Activated naive CD4-positive, alpha-beta T cell treated with anti-CD3 and anti-CD28 coated beads, Interleukin-2, amount 10 ng/mL, durations not matched to agents 7 days and 5 days (primary cell): ENCODE measurements around the gene ABLIM1.
"Not testable (repeated sequence)": the region's sequence is repeated elsewhere in the genome, so short reads cannot be mapped to it uniquely, and the experiment has no call there.

ENCODE experiments used
- CTCF ChIA-PET: fragments of 350-600 bp; sonication (Branson Sonifier 250); formaldehyde crosslinking; loops from one replicate; lab custom pipeline; 2021; ENCODE audit warnings: antibody characterized with exemption; lab: Charles Lee
- DNase-seq: peaks from one replicate; pipeline ENCODE4 v3.0.0-alpha.2; 2020
- H3K27ac Mint-ChIP-seq: one replicate; pipeline ENCODE4 v1.8.0; 2021; ENCODE audit warnings: mild to moderate bottlenecking, moderate library complexity, mixed read lengths
- H3K27me3 Mint-ChIP-seq: one replicate; pipeline ENCODE4 v1.8.0; 2021; ENCODE audit warnings: mild to moderate bottlenecking, mixed read lengths
- H3K36me3 Mint-ChIP-seq: one replicate; pipeline ENCODE4 v1.8.0; 2021; ENCODE audit warnings: mixed read lengths
- H3K4me1 Mint-ChIP-seq: one replicate; pipeline ENCODE4 v1.8.0; 2021; ENCODE audit warnings: mixed read lengths
- H3K4me3 Mint-ChIP-seq: one replicate; pipeline ENCODE4 v1.8.0; 2021; ENCODE audit warnings: mild to moderate bottlenecking, moderate library complexity, mixed read lengths
- H3K9me3 Mint-ChIP-seq: one replicate; pipeline ENCODE4 v1.8.0; 2021; ENCODE audit warnings: mixed read lengths

ABLIM1 gene

GRCh38 chr10:114658175-114658574 lies at the start of gene ABLIM1:
Gene ABLIM1, minus strand, starts transcription at chr10:114658275. Its CDS starts 75 bp downstream, at chr10:114658200.
- Mint-ChIP-seq H3K4me1 (peaks cover 17% of the 10 kb centered on the region), H3K36me3 (no peaks in the 10 kb centered on the region), H3K4me3 (no peak within 1 kb of the TSS), H3K9me3 (no peaks in the 10 kb centered on the region), H3K27me3 (peaks cover 23% of the 10 kb centered on the region), H3K27ac (no peak within 1 kb of the TSS)
- CTCF ChIA-PET, result no interaction called here
- no peak for DNase-seq

GRCh38 chr10:114706458-114707055 lies 48.5 kb upstream of the ABLIM1 start:
- CTCF ChIA-PET, result interaction anchor here (1.1 kb wide), 1 partner anchor 80 kb away, joined by 3 read pairs; no protein-coding TSS in a partner anchor

GRCh38 chr10:114704679-114705078 lies 46.6 kb upstream of the ABLIM1 start:
- Mint-ChIP-seq H3K4me3 (no peak overlapping the region), H3K4me1 (no peaks in the 10 kb centered on the region), H3K27me3 (peaks cover 15% of the 10 kb centered on the region), H3K9me3 (no peaks in the 10 kb centered on the region), H3K27ac (no peak overlapping the region), H3K36me3 (no peaks in the 10 kb centered on the region)
- no peak for DNase-seq
- CTCF ChIA-PET, result interaction anchor here (1.1 to 3.4 kb wide), 6 partner anchors 35 to 233 kb away, joined by 4 to 21 read pairs (median 4); no protein-coding TSS in a partner anchor

More at GRCh38 chr10:114706458-114707055, 48.5 kb upstream of the ABLIM1 start:
- no peak overlapping the region for H3K27ac Mint-ChIP-seq
- no peaks in the 10 kb centered on the region for H3K4me1 Mint-ChIP-seq
- peaks cover 12% of the 10 kb centered on the region for H3K27me3 Mint-ChIP-seq
- H3K9me3 Mint-ChIP-seq, result no peaks in the 10 kb centered on the region
- DNase-seq, result no peak
- H3K36me3 Mint-ChIP-seq, result no peaks in the 10 kb centered on the region
- H3K4me3 Mint-ChIP-seq, result no peak overlapping the region

- Mint-ChIP-seq H3K4me1 (no peaks in the 10 kb centered on the region), H3K27me3 (peaks cover 18% of the 10 kb centered on the region), H3K27ac (no peak overlapping the region), H3K36me3 (no peaks in the 10 kb centered on the region), H3K4me3 (no peak overlapping the region), H3K9me3 (no peaks in the 10 kb centered on the region)
- peak; percentile 27 for DNase-seq
- CTCF ChIA-PET, result interaction anchor here (0.9 to 3.4 kb wide), 13 partner anchors 9 to 400 kb away, joined by 3 to 21 read pairs (median 4); no protein-coding TSS in a partner anchor
Measured at GRCh38 chr10:114703377-114704107, 45.5 kb upstream of the ABLIM1 start.

- Mint-ChIP-seq H3K4me1 (peaks cover 11% of the 10 kb centered on the region), H3K27me3 (peaks cover 33% of the 10 kb centered on the region), H3K4me3 (no peak overlapping the region), H3K27ac (no peak overlapping the region), H3K9me3 (no peaks in the 10 kb centered on the region), H3K36me3 (no peaks in the 10 kb centered on the region)
- no peak for DNase-seq
- CTCF ChIA-PET, result interaction anchor here (0.6 kb wide), 1 partner anchor 227 kb away, joined by 3 read pairs; no protein-coding TSS in a partner anchor
Measured at GRCh38 chr10:114698271-114699061, 40.4 kb upstream of the ABLIM1 start.

GRCh38 chr10:114697061-114697598 lies 39.1 kb upstream of the ABLIM1 start:
- CTCF ChIA-PET, result interaction anchor here (1.1 to 2.2 kb wide), 2 partner anchors 197 to 226 kb away, joined by 3 to 7 read pairs; no protein-coding TSS in a partner anchor
- DNase-seq, result no peak
- peaks cover 35% of the 10 kb centered on the region for H3K27me3 Mint-ChIP-seq
- no peaks in the 10 kb centered on the region for H3K9me3 Mint-ChIP-seq
- no peak overlapping the region for H3K4me3 Mint-ChIP-seq
- peaks cover 11% of the 10 kb centered on the region for H3K4me1 Mint-ChIP-seq
- H3K36me3 Mint-ChIP-seq, result no peaks in the 10 kb centered on the region
- no peak overlapping the region for H3K27ac Mint-ChIP-seq

- Mint-ChIP-seq H3K4me1 (peaks cover 11% of the 10 kb centered on the region), H3K27me3 (peaks cover 35% of the 10 kb centered on the region)
- H3K4me3 Mint-ChIP-seq, DNase-seq, H3K36me3 Mint-ChIP-seq, H3K27ac Mint-ChIP-seq, H3K9me3 Mint-ChIP-seq: not testable (repeated sequence)
- CTCF ChIA-PET, result interaction anchor here (1.0 to 5.3 kb wide), 3 partner anchors 144 to 225 kb away, joined by 3 to 60 read pairs (median 7); no protein-coding TSS in a partner anchor
Measured at GRCh38 chr10:114696301-114696700, 38.2 kb upstream of the ABLIM1 start.

GRCh38 chr10:114694752-114695151 lies 36.7 kb upstream of the ABLIM1 start:
- Mint-ChIP-seq H3K27me3 (peaks cover 36% of the 10 kb centered on the region), H3K36me3 (no peaks in the 10 kb centered on the region), H3K4me3 (no peak overlapping the region), H3K27ac (no peak overlapping the region), H3K4me1 (peaks cover 11% of the 10 kb centered on the region), H3K9me3 (no peaks in the 10 kb centered on the region)
- CTCF ChIA-PET, result interaction anchor here (0.8 to 5.3 kb wide), 9 partner anchors 8 to 391 kb away, joined by 3 to 60 read pairs (median 4); no protein-coding TSS in a partner anchor
- peak; percentile 30 for DNase-seq

- CTCF ChIA-PET, result interaction anchor here (0.8 to 5.3 kb wide), 10 partner anchors 9 to 391 kb away, joined by 3 to 60 read pairs (median 4); no protein-coding TSS in a partner anchor
- peak; percentile 44 for DNase-seq
- Mint-ChIP-seq H3K4me1 (peaks cover 11% of the 10 kb centered on the region), H3K27me3 (peaks cover 38% of the 10 kb centered on the region), H3K4me3 (no peak overlapping the region), H3K27ac (no peak overlapping the region), H3K36me3 (no peaks in the 10 kb centered on the region), H3K9me3 (no peaks in the 10 kb centered on the region)
Measured at GRCh38 chr10:114694062-114694461, 36.0 kb upstream of the ABLIM1 start.

- Mint-ChIP-seq H3K9me3 (no peaks in the 10 kb centered on the region), H3K27ac (no peak overlapping the region), H3K4me3 (no peak overlapping the region), H3K36me3 (no peaks in the 10 kb centered on the region), H3K27me3 (peaks cover 23% of the 10 kb centered on the region), H3K4me1 (peaks cover 11% of the 10 kb centered on the region)
- no peak for DNase-seq
- CTCF ChIA-PET, result interaction anchor here (1.7 to 5.3 kb wide), 2 partner anchors 140 to 220 kb away, joined by 5 to 60 read pairs; no protein-coding TSS in a partner anchor
Measured at GRCh38 chr10:114691442-114691941, 33.4 kb upstream of the ABLIM1 start.

GRCh38 chr10:114688786-114689185 lies 30.7 kb upstream of the ABLIM1 start:
- CTCF ChIA-PET, result no interaction called here
- Mint-ChIP-seq H3K27me3 (peaks cover 23% of the 10 kb centered on the region), H3K36me3 (no peaks in the 10 kb centered on the region), H3K27ac (no peak overlapping the region), H3K4me3 (no peak overlapping the region), H3K9me3 (no peaks in the 10 kb centered on the region), H3K4me1 (peaks cover under 1% of the 10 kb centered on the region)
- DNase-seq, result no peak

- Mint-ChIP-seq H3K27me3 (peaks cover 22% of the 10 kb centered on the region), H3K4me1 (no peaks in the 10 kb centered on the region), H3K36me3 (no peaks in the 10 kb centered on the region), H3K4me3 (no peak overlapping the region), H3K27ac (no peak overlapping the region), H3K9me3 (no peaks in the 10 kb centered on the region)
- CTCF ChIA-PET, result no interaction called here
- no peak for DNase-seq
Measured at GRCh38 chr10:114687459-114687858, 29.4 kb upstream of the ABLIM1 start.

GRCh38 chr10:114686013-114686412 lies 27.9 kb upstream of the ABLIM1 start:
- no peaks in the 10 kb centered on the region for H3K9me3 Mint-ChIP-seq
- no peaks in the 10 kb centered on the region for H3K36me3 Mint-ChIP-seq
- no peak overlapping the region for H3K27ac Mint-ChIP-seq
- DNase-seq, result no peak
- no peaks in the 10 kb centered on the region for H3K4me1 Mint-ChIP-seq
- CTCF ChIA-PET, result interaction anchor here (0.6 to 0.9 kb wide), 2 partner anchors 38 to 1957 kb away, joined by 3 read pairs; no protein-coding TSS in a partner anchor
- H3K4me3 Mint-ChIP-seq, result no peak overlapping the region
- peaks cover 22% of the 10 kb centered on the region for H3K27me3 Mint-ChIP-seq
